Memory B cell (primary cell): ENCODE measurements around the gene MAPKAP1.

Experiments
- ATAC-seq: fragments of 150-1000 bp; cut with Tn5 transposase; 2 replicates; pipeline ENCODE4 v1.10.0; 2021; ENCODE audit warnings: low read depth, mild to moderate bottlenecking, moderate library complexity
- DNase-seq, 2 donors: peaks; one replicate each; pipeline ENCODE4 v3.0.0; 2022; ENCODE audit warnings: low spot score in 2 of 2
- H3K27ac Mint-ChIP-seq: one replicate; pipeline ENCODE4 v1.8.0; 2022; ENCODE audit warnings: mild to moderate bottlenecking, moderate library complexity, mixed read lengths
- H3K27me3 Mint-ChIP-seq: one replicate; pipeline ENCODE4 v1.8.0; 2022; ENCODE audit warnings: mixed read lengths
- H3K36me3 Mint-ChIP-seq: one replicate; pipeline ENCODE4 v1.8.0; 2022; ENCODE audit warnings: mild to moderate bottlenecking, mixed read lengths
- H3K4me1 Mint-ChIP-seq: one replicate; pipeline ENCODE4 v1.8.0; 2022; ENCODE audit warnings: mixed read lengths
- H3K4me3 Mint-ChIP-seq: one replicate; pipeline ENCODE4 v1.8.0; 2022; ENCODE audit warnings: mild to moderate bottlenecking, moderate library complexity, mixed read lengths
- H3K9me3 Mint-ChIP-seq: one replicate; pipeline ENCODE4 v1.8.0; 2022; ENCODE audit warnings: mixed read lengths

Gene MAPKAP1

GRCh38 chr9:125486152-125486508 is 220.9 kb downstream of the MAPKAP1 start:
- no peak for DNase-seq
- ATAC-seq: no peak
- H3K36me3 Mint-ChIP-seq: peaks cover 18% of the 10 kb centered on the region
- no peak overlapping the region for H3K4me3 Mint-ChIP-seq
- peaks cover 3% of the 10 kb centered on the region for H3K4me1 Mint-ChIP-seq
- H3K27ac Mint-ChIP-seq: peak overlapping the region; percentile 52
- no peaks in the 10 kb centered on the region for H3K9me3 Mint-ChIP-seq
- H3K27me3 Mint-ChIP-seq: no peaks in the 10 kb centered on the region

GRCh38 chr9:125485471-125486151 is 221.4 kb downstream of the MAPKAP1 start:
- Mint-ChIP-seq H3K4me3 (no peak overlapping the region), H3K27ac (peak overlapping the region; percentile 46), H3K27me3 (no peaks in the 10 kb centered on the region), H3K4me1 (peaks cover 3% of the 10 kb centered on the region), H3K36me3 (peaks cover 18% of the 10 kb centered on the region), H3K9me3 (no peaks in the 10 kb centered on the region)
- ATAC-seq (no peak), DNase-seq (no peak)

GRCh38 chr9:125484350-125485282 is 222.4 kb downstream of the MAPKAP1 start:
- H3K27me3 Mint-ChIP-seq: no peaks in the 10 kb centered on the region
- no peaks in the 10 kb centered on the region for H3K9me3 Mint-ChIP-seq
- peaks cover 3% of the 10 kb centered on the region for H3K4me1 Mint-ChIP-seq
- DNase-seq (no peak), ATAC-seq (no peak)
- no peak overlapping the region for H3K4me3 Mint-ChIP-seq
- peak overlapping the region; percentile 46 for H3K27ac Mint-ChIP-seq
- H3K36me3 Mint-ChIP-seq: peaks cover 23% of the 10 kb centered on the region

- Mint-ChIP-seq H3K4me1 (no peaks in the 10 kb centered on the region), H3K27ac (no peak overlapping the region), H3K4me3 (no peak overlapping the region), H3K36me3 (peaks cover 22% of the 10 kb centered on the region), H3K27me3 (no peaks in the 10 kb centered on the region), H3K9me3 (no peaks in the 10 kb centered on the region)
- ATAC-seq: no peak
- no peak for DNase-seq
These were observed 223.3 kb downstream of the MAPKAP1 start for GRCh38 chr9:125483697-125484096.

- Mint-ChIP-seq H3K4me1 (no peaks in the 10 kb centered on the region), H3K4me3 (no peak overlapping the region), H3K9me3 (no peaks in the 10 kb centered on the region), H3K36me3 (peaks cover 32% of the 10 kb centered on the region), H3K27ac (no peak overlapping the region), H3K27me3 (no peaks in the 10 kb centered on the region)
- ATAC-seq (no peak), DNase-seq (no peak)
These were observed 227.0 kb downstream of the MAPKAP1 start for GRCh38 chr9:125479846-125480615.

- no peak overlapping the region for H3K27ac Mint-ChIP-seq
- no peaks in the 10 kb centered on the region for H3K9me3 Mint-ChIP-seq
- ATAC-seq (no peak), DNase-seq (no peak)
- peaks cover 30% of the 10 kb centered on the region for H3K36me3 Mint-ChIP-seq
- H3K27me3 Mint-ChIP-seq: no peaks in the 10 kb centered on the region
- H3K4me3 Mint-ChIP-seq: no peak overlapping the region
- H3K4me1 Mint-ChIP-seq: no peaks in the 10 kb centered on the region
These were observed 229.9 kb downstream of the MAPKAP1 start for GRCh38 chr9:125477089-125477544.

- DNase-seq: no peak
- Mint-ChIP-seq H3K9me3 (no peaks in the 10 kb centered on the region), H3K36me3 (peaks cover 29% of the 10 kb centered on the region), H3K27me3 (no peaks in the 10 kb centered on the region), H3K4me3 (no peak overlapping the region), H3K4me1 (no peaks in the 10 kb centered on the region), H3K27ac (no peak overlapping the region)
- ATAC-seq: no peak
These were observed 230.4 kb downstream of the MAPKAP1 start for GRCh38 chr9:125476645-125477044.

GRCh38 chr9:125475385-125475784 is 231.6 kb downstream of the MAPKAP1 start:
- H3K4me1 Mint-ChIP-seq: no peaks in the 10 kb centered on the region
- DNase-seq: no peak
- H3K9me3 Mint-ChIP-seq: no peaks in the 10 kb centered on the region
- no peak for ATAC-seq
- no peak overlapping the region for H3K27ac Mint-ChIP-seq
- no peaks in the 10 kb centered on the region for H3K27me3 Mint-ChIP-seq
- peaks cover 31% of the 10 kb centered on the region for H3K36me3 Mint-ChIP-seq
- no peak overlapping the region for H3K4me3 Mint-ChIP-seq

- no peak overlapping the region for H3K27ac Mint-ChIP-seq
- no peaks in the 10 kb centered on the region for H3K9me3 Mint-ChIP-seq
- no peak for ATAC-seq
- DNase-seq: no peak
- H3K27me3 Mint-ChIP-seq: no peaks in the 10 kb centered on the region
- no peaks in the 10 kb centered on the region for H3K4me1 Mint-ChIP-seq
- peaks cover 21% of the 10 kb centered on the region for H3K36me3 Mint-ChIP-seq
- H3K4me3 Mint-ChIP-seq: no peak overlapping the region
These were observed 233.9 kb downstream of the MAPKAP1 start for GRCh38 chr9:125472926-125473701.

- DNase-seq (no peak), ATAC-seq (no peak)
- Mint-ChIP-seq H3K27ac (no peak overlapping the region), H3K4me3 (no peak overlapping the region), H3K36me3 (peaks cover 19% of the 10 kb centered on the region), H3K4me1 (no peaks in the 10 kb centered on the region), H3K9me3 (no peaks in the 10 kb centered on the region), H3K27me3 (no peaks in the 10 kb centered on the region)
These were observed 234.5 kb downstream of the MAPKAP1 start for GRCh38 chr9:125472562-125472925.

- Mint-ChIP-seq H3K4me3 (no peak overlapping the region), H3K27ac (no peak overlapping the region), H3K4me1 (no peaks in the 10 kb centered on the region), H3K27me3 (no peaks in the 10 kb centered on the region), H3K36me3 (peaks cover 13% of the 10 kb centered on the region), H3K9me3 (no peaks in the 10 kb centered on the region)
- no peak for DNase-seq
- no peak for ATAC-seq
These were observed 236.0 kb downstream of the MAPKAP1 start for GRCh38 chr9:125470767-125471580.

GRCh38 chr9:125470189-125470588 is 236.8 kb downstream of the MAPKAP1 start:
- Mint-ChIP-seq H3K27ac (no peak overlapping the region), H3K4me3 (no peak overlapping the region), H3K9me3 (no peaks in the 10 kb centered on the region), H3K27me3 (no peaks in the 10 kb centered on the region), H3K36me3 (peaks cover 11% of the 10 kb centered on the region), H3K4me1 (no peaks in the 10 kb centered on the region)
- DNase-seq: no peak
- no peak for ATAC-seq

- ATAC-seq (no peak), DNase-seq (no peak)
- Mint-ChIP-seq H3K27ac (no peak overlapping the region), H3K36me3 (peaks cover 11% of the 10 kb centered on the region), H3K9me3 (no peaks in the 10 kb centered on the region), H3K4me1 (no peaks in the 10 kb centered on the region), H3K4me3 (no peak overlapping the region), H3K27me3 (no peaks in the 10 kb centered on the region)
These were observed 238.4 kb downstream of the MAPKAP1 start for GRCh38 chr9:125468646-125469045.
